ENCODE measurements around the gene SOWAHA. TPM values are rescaled to one million over a fixed set of nuclear protein-coding genes. Genes with fewer than 3 reads are reported as not detected.

Gene SOWAHA
- total RNA-seq, 1 donor from 2014 or later = 0.20 TPM

- Histone ChIP-seq H3K27me3 (ENCODE audit: insufficient read depth, low read length) (no peaks in the 10 kb centered on the region), H3K9ac (ENCODE audit: low read length) (no peak overlapping the region)
Observed at GRCh38 chr5:132827943-132828673, 15.0 kb downstream of the SOWAHA start.

GRCh38 chr5:132828846-132829494, 15.9 kb downstream of the SOWAHA start:
- Histone ChIP-seq H3K4me3 (ENCODE audit: insufficient read depth, low read depth, low read length) (no peak overlapping the region), H3K27ac (ENCODE audit: low read depth, low read length) (no peak overlapping the region), H3K9me3 (ENCODE audit: insufficient read depth, low read depth, low read length) (no peaks in the 10 kb centered on the region), H3K27me3 (ENCODE audit: insufficient read depth, low read length) (no peaks in the 10 kb centered on the region), H3K4me2 (ENCODE audit: low read length) (peak overlapping the region; percentile 82), H3K79me2 (ENCODE audit: insufficient read depth, low read length) (no peaks in the 10 kb centered on the region), H3K4me1 (ENCODE audit: insufficient read depth, low read length) (no peaks in the 10 kb centered on the region), H2AFZ (ENCODE audit: low read depth, low read length) (no peak overlapping the region), H4K20me1 (ENCODE audit: insufficient read depth, low read length) (peaks cover 14% of the 10 kb centered on the region), H3K9ac (ENCODE audit: low read length) (no peak overlapping the region), H3K36me3 (ENCODE audit: insufficient read depth, low read length) (no peaks in the 10 kb centered on the region)
- FAIRE-seq (no peak), DNase-seq (ENCODE audit: low read depth) (no peak)
- Mint-ChIP-seq H3K4me3 (ENCODE audit: unreplicated experiment) (peak overlapping the region; percentile 86), H3K36me3 (ENCODE audit: low read depth, unreplicated experiment) (peaks cover 14% of the 10 kb centered on the region), H3K9me3 (ENCODE audit: unreplicated experiment) (no peaks in the 10 kb centered on the region), H3K27ac (ENCODE audit: unreplicated experiment) (no peak overlapping the region), H3K27me3 (ENCODE audit: low read depth, unreplicated experiment) (peaks cover 45% of the 10 kb centered on the region), H3K4me1 (ENCODE audit: low read depth, unreplicated experiment) (no peaks in the 10 kb centered on the region)
- TF ChIP-seq CTCF (IDR thresholded peaks at IDR 0.05; ENCODE audit: insufficient read depth, low read depth, low read length) = no peak
- TF ChIP-seq EZH2 (IDR thresholded peaks at IDR 0.05; ENCODE audit: insufficient read depth, low read length) = no peak

More at GRCh38 chr5:132827943-132828673, 15.0 kb downstream of the SOWAHA start:
- H4K20me1 ChIP-seq (ENCODE audit: insufficient read depth, low read length) = peaks cover 14% of the 10 kb centered on the region
- Mint-ChIP-seq H3K4me1 (ENCODE audit: low read depth, unreplicated experiment) (no peaks in the 10 kb centered on the region), H3K4me3 (ENCODE audit: unreplicated experiment) (peak overlapping the region; percentile 27), H3K9me3 (ENCODE audit: unreplicated experiment) (no peaks in the 10 kb centered on the region), H3K27ac (ENCODE audit: unreplicated experiment) (no peak overlapping the region), H3K27me3 (ENCODE audit: low read depth, unreplicated experiment) (peaks cover 40% of the 10 kb centered on the region), H3K36me3 (ENCODE audit: low read depth, unreplicated experiment) (peaks cover 15% of the 10 kb centered on the region)
- H3K4me3 ChIP-seq (ENCODE audit: insufficient read depth, low read depth, low read length) = no peak overlapping the region
- no peaks in the 10 kb centered on the region for H3K36me3 ChIP-seq (ENCODE audit: insufficient read depth, low read length)
- no peak overlapping the region for H3K27ac ChIP-seq (ENCODE audit: low read depth, low read length)
- no peaks in the 10 kb centered on the region for H3K79me2 ChIP-seq (ENCODE audit: insufficient read depth, low read length)
- no peaks in the 10 kb centered on the region for H3K4me1 ChIP-seq (ENCODE audit: insufficient read depth, low read length)
- no peak overlapping the region for H3K4me2 ChIP-seq (ENCODE audit: low read length)
- no peak for FAIRE-seq
- H3K9me3 ChIP-seq (ENCODE audit: insufficient read depth, low read depth, low read length) = no peaks in the 10 kb centered on the region
- TF ChIP-seq CTCF (IDR thresholded peaks at IDR 0.05; ENCODE audit: insufficient read depth, low read depth, low read length) = no peak
- TF ChIP-seq EZH2 (IDR thresholded peaks at IDR 0.05; ENCODE audit: insufficient read depth, low read length) = no peak
- H2AFZ ChIP-seq (ENCODE audit: low read depth, low read length) = no peak overlapping the region
- no peak for DNase-seq (ENCODE audit: low read depth)

Measured in astrocyte (in vitro differentiated cells and primary cell).